Upper lobe of left lung (tissue), 4 donors: Measurements from ENCODE around the gene LYPD6B.

ENCODE experiments used
- CTCF ChIP-seq, 6 experiments: fragments of 450-650 bp in 4 of 6; fragments of 200-600 bp in 2 of 6; sonication (generic) in 2 of 6; IDR thresholded peaks; one replicate each; pipeline ENCODE4 v1.5.1; 2016 to 2019; ENCODE audit warnings: antibody characterized with exemption in 6 of 6
- EP300 ChIP-seq, 4 donors: sonication (generic); formaldehyde crosslinking; IDR thresholded peaks; one replicate each; pipeline ENCODE4 v1.5.1; 2017; ENCODE audit warnings: antibody characterized with exemption in 4 of 4, control low read depth in 2 of 4
- POLR2AphosphoS5 ChIP-seq, 2 donors: sonication (generic); formaldehyde crosslinking; IDR thresholded peaks; one replicate each; pipeline ENCODE4 v1.5.1; 2017; ENCODE audit warnings: antibody characterized with exemption in 2 of 2

- TF ChIP-seq CTCF (IDR thresholded peaks at IDR 0.05) (no peak), POLR2AphosphoS5 (IDR thresholded peaks at IDR 0.05) (no peak), EP300 (IDR thresholded peaks at IDR 0.05) (no peak)
Observed at GRCh38 chr2:149180226-149180875, 141.9 kb downstream of the LYPD6B start.
